GM21515 (cell line): ENCODE data around the gene DSG3.

Experiments used
- ATAC-seq: cut with Tn5 transposase; IDR thresholded peaks from one replicate; pipeline ENCODE4 v1.9.1; 2021; ENCODE audit not compliant: unreplicated experiment

Gene DSG3

GRCh38 chr18:31511098-31511497 lies 63.6 kb downstream of the DSG3 start:
- no peak for ATAC-seq

GRCh38 chr18:31512203-31512764 lies 64.7 kb downstream of the DSG3 start:
- no peak for ATAC-seq

- no peak for ATAC-seq
Observed at GRCh38 chr18:31513189-31513935, 65.8 kb downstream of the DSG3 start.

GRCh38 chr18:31516437-31516836 lies 68.9 kb downstream of the DSG3 start:
- no peak for ATAC-seq

GRCh38 chr18:31526374-31526773 lies 78.8 kb downstream of the DSG3 start:
- ATAC-seq: no peak
